ENCODE measurements around the gene NLK. TPM values are rescaled to one million over a fixed set of nuclear protein-coding genes. Genes with fewer than 3 reads are reported as not detected.

NLK gene
- total RNA-seq, 2 experiments from 2014 or later, result 18.1 to 27.8 TPM

DNA sequence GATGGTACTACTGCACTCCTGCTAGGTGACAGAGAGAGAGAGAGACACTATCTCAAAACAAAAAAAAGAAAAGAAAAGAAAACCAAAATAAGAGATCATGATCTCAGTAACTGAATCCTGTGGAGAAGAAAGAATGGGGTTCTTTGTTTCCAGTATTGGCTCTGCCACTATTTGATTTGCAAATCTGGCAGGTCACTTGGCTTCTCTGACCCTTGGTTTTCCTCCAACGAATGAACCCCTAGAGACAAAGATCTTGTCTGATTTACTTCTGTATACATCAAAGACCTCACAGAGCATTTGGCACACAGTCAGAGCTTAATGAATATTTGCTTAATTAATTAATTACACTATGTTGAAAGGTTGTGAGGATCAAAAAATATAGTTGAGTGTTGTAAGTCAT, 47.9 kb upstream of the NLK start:
- intact Hi-C loops (cut with micrococcal nuclease; ENCODE audit: unreplicated experiment), result no loop called here

DNA sequence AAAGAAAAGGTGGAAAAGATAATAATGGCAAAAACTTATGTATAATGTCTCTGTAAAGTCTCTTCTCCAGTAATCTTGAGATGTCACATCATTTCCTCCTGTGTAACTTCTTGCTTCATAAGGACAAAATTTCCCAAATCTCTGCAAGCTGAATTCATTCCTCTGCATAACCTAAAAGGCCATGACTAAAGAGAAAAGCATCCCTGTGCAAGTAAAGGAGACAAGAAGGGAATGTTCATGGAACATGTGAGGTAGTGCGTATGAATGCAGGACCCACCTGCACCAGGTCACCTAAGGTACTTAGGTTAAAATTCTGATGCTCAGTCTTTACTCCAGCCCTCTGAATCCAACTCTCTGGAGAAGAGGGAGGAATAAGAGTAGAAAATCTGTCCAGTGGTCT, 46.9 kb upstream of the NLK start:
- Histone ChIP-seq H3K36me3 (ENCODE audit: insufficient read depth, low read length) (no peaks in the 10 kb centered on the region), H3K79me2 (ENCODE audit: insufficient read depth, low read depth, low read length) (no peaks in the 10 kb centered on the region), H4K20me1 (ENCODE audit: insufficient read depth, low read length) (no peaks in the 10 kb centered on the region), H3K4me1 (ENCODE audit: insufficient read depth, low read length, poor library complexity, severe bottlenecking) (no peaks in the 10 kb centered on the region), H2AFZ (ENCODE audit: low read length) (no peak overlapping the region), H3K4me3 (ENCODE audit: low read depth, low read length, poor library complexity, severe bottlenecking) (no peak overlapping the region), H3K4me2 (ENCODE audit: low read length) (no peak overlapping the region), H3K27ac (ENCODE audit: low read depth, low read length, poor library complexity, severe bottlenecking) (no peak overlapping the region), H3K9me2 (ENCODE audit: insufficient read depth, low read length) (no peaks in the 10 kb centered on the region), H3K9me3 (ENCODE audit: low read length) (no peaks in the 10 kb centered on the region)
- ChIA-PET POLR2A (no interaction called here), CTCF (ENCODE audit: unreplicated experiment) (no interaction called here)
- no peak for DNase-seq (ENCODE audit: low spot score)
- no peak for TF ChIP-seq EZH2phosphoT487 (IDR thresholded peaks at IDR 0.05; ENCODE audit: borderline replicate concordance, low read depth, low read length)
- TF ChIP-seq, protein P1, sequence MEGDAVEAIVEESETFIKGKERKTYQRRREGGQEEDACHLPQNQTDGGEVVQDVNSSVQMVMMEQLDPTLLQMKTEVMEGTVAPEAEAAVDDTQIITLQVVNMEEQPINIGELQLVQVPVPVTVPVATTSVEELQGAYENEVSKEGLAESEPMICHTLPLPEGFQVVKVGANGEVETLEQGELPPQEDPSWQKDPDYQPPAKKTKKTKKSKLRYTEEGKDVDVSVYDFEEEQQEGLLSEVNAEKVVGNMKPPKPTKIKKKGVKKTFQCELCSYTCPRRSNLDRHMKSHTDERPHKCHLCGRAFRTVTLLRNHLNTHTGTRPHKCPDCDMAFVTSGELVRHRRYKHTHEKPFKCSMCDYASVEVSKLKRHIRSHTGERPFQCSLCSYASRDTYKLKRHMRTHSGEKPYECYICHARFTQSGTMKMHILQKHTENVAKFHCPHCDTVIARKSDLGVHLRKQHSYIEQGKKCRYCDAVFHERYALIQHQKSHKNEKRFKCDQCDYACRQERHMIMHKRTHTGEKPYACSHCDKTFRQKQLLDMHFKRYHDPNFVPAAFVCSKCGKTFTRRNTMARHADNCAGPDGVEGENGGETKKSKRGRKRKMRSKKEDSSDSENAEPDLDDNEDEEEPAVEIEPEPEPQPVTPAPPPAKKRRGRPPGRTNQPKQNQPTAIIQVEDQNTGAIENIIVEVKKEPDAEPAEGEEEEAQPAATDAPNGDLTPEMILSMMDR (conservative IDR thresholded peaks at IDR 0.05; ENCODE audit: low read length), result no peak
- BruUV-seq (replicated peaks), result no TSS peak
- intact Hi-C loops (cut with micrococcal nuclease; ENCODE audit: unreplicated experiment), result no loop called here

More for the DNA sequence above, 47.9 kb upstream of the NLK start:
- no peaks in the 10 kb centered on the region for H3K36me3 ChIP-seq (ENCODE audit: insufficient read depth, low read length)
- H3K9me3 ChIP-seq (ENCODE audit: low read length), result no peaks in the 10 kb centered on the region
- ChIA-PET CTCF (ENCODE audit: unreplicated experiment) (no interaction called here), POLR2A (no interaction called here)
- TF ChIP-seq, protein P1 (conservative IDR thresholded peaks at IDR 0.05; ENCODE audit: low read length), result no peak
- no peak for TF ChIP-seq EZH2phosphoT487 (IDR thresholded peaks at IDR 0.05; ENCODE audit: borderline replicate concordance, low read depth, low read length)
- no peaks in the 10 kb centered on the region for H3K9me2 ChIP-seq (ENCODE audit: insufficient read depth, low read length)
- H3K27ac ChIP-seq (ENCODE audit: low read depth, low read length, poor library complexity, severe bottlenecking), result no peak overlapping the region
- H2AFZ ChIP-seq (ENCODE audit: low read length), result no peak overlapping the region
- no peak overlapping the region for H3K4me2 ChIP-seq (ENCODE audit: low read length)
- no peaks in the 10 kb centered on the region for H3K79me2 ChIP-seq (ENCODE audit: insufficient read depth, low read depth, low read length)
- no peak overlapping the region for H3K4me3 ChIP-seq (ENCODE audit: low read depth, low read length, poor library complexity, severe bottlenecking)
- no peak for DNase-seq (ENCODE audit: low spot score)
- H4K20me1 ChIP-seq (ENCODE audit: insufficient read depth, low read length), result no peaks in the 10 kb centered on the region
- BruUV-seq (replicated peaks), result no TSS peak
- H3K4me1 ChIP-seq (ENCODE audit: insufficient read depth, low read length, poor library complexity, severe bottlenecking), result no peaks in the 10 kb centered on the region

DNA sequence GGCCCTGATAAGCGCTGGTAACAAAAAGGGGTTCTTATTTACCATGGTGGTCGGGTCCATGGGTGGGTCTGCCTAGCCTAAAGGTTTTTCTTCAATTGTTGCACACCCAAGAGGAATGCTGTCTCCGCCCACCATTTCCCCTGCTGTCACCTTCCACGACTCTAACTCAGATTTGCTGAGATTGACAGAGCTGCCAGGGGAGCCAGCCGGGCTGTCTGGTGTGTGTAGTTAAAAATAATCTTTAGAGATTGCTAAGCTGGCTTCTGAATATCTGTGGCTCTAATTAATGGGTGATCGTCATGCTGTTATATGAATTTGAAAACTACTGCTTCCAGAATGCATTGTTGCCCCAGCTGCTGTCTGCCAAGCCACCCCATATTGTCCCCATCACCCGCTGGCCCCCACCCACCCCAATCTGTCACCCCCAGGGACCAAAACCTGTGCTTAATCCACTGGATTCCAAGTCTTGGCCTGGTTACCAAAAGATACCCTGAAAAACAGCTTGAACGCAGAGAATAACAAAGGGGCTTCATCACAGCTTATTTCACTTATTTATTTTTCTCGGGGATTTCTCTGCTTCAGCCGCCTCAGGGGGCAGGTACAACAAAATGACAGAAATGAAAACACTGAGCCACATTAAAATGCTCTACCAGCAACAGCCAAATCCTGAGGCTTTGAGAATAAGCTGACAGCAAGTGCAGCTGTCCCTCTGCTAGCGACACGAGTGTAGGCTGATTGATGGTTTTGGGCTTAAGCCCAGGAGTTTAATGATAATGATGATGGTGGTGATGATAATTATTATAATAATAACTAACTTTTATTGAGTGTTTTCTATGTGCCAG, 46.1 kb upstream of the NLK start:
- no TSS peak for BruUV-seq (replicated peaks)
- H3K36me3 ChIP-seq (ENCODE audit: insufficient read depth, low read length), result no peaks in the 10 kb centered on the region
- H4K20me1 ChIP-seq (ENCODE audit: insufficient read depth, low read length), result no peaks in the 10 kb centered on the region
- intact Hi-C loops (cut with micrococcal nuclease; ENCODE audit: unreplicated experiment), result no loop called here
- H3K79me2 ChIP-seq (ENCODE audit: insufficient read depth, low read depth, low read length), result no peaks in the 10 kb centered on the region
- H3K9me2 ChIP-seq (ENCODE audit: insufficient read depth, low read length), result no peaks in the 10 kb centered on the region
- H2AFZ ChIP-seq (ENCODE audit: low read length), result no peak overlapping the region
- no peak overlapping the region for H3K4me2 ChIP-seq (ENCODE audit: low read length)
- POLR2A ChIA-PET, result no interaction called here
- no peaks in the 10 kb centered on the region for H3K9me3 ChIP-seq (ENCODE audit: low read length)
- H3K4me1 ChIP-seq (ENCODE audit: insufficient read depth, low read length, poor library complexity, severe bottlenecking), result no peaks in the 10 kb centered on the region
- H3K4me3 ChIP-seq (ENCODE audit: low read depth, low read length, poor library complexity, severe bottlenecking), result no peak overlapping the region
- CTCF ChIA-PET (ENCODE audit: unreplicated experiment), result no interaction called here
- H3K27ac ChIP-seq (ENCODE audit: low read depth, low read length, poor library complexity, severe bottlenecking), result no peak overlapping the region
- DNase-seq (ENCODE audit: low spot score), result no peak
- no peak for TF ChIP-seq EZH2phosphoT487 (IDR thresholded peaks at IDR 0.05; ENCODE audit: borderline replicate concordance, low read depth, low read length)
- TF ChIP-seq, protein P1 (conservative IDR thresholded peaks at IDR 0.05; ENCODE audit: low read length), result no peak

All from OCI-LY7 (cell line).